Liver (tissue), 3 donors: ENCODE data around the gene KISS1.

Experiments
- EGR1 ChIP-seq, 2 donors: IDR thresholded peaks; 2 replicates each; pipeline ENCODE4 v1.6.1; 2016 to 2018; ENCODE audit warnings: antibody characterized with exemption in 2 of 2, low read depth in 2 of 2
- FOXA1 ChIP-seq: IDR thresholded peaks from 2 replicates; pipeline ENCODE4 v1.6.1; 2016; ENCODE audit warnings: antibody characterized with exemption
- GABPA ChIP-seq, 2 donors: IDR thresholded peaks in 1 of 2; conservative IDR thresholded peaks in 1 of 2; 2 replicates each; pipeline ENCODE4 v1.6.1; 2016; ENCODE audit warnings: antibody characterized with exemption in 2 of 2, mild to moderate bottlenecking in 1 of 2, moderate library complexity in 1 of 2
- JUND ChIP-seq, 2 donors: IDR thresholded peaks; 2 replicates each; pipeline ENCODE4 v1.6.1; 2016; ENCODE audit warnings: antibody characterized with exemption in 2 of 2
- RAD21 ChIP-seq, 2 donors: IDR thresholded peaks; 2 replicates each; pipeline ENCODE4 v1.6.1; 2016; ENCODE audit warnings: antibody characterized with exemption in 2 of 2, mild to moderate bottlenecking in 2 of 2
- SP1 ChIP-seq: IDR thresholded peaks from 2 replicates; pipeline ENCODE4 v1.6.1; 2018; ENCODE audit warnings: antibody characterized with exemption, mild to moderate bottlenecking
- TAF1 ChIP-seq: conservative IDR thresholded peaks from 2 replicates; pipeline ENCODE4 v1.6.1; 2016; ENCODE audit warnings: antibody characterized with exemption, mild to moderate bottlenecking
- YY1 ChIP-seq: IDR thresholded peaks from 2 replicates; pipeline ENCODE4 v1.6.1; 2016; ENCODE audit warnings: antibody characterized with exemption, mild to moderate bottlenecking
- TF ChIP-seq, protein P1 (sequence below): IDR thresholded peaks from 2 replicates; pipeline ENCODE4 v1.6.1; 2016; ENCODE audit warnings: antibody characterized with exemption
- TF ChIP-seq, protein P2 (sequence below): fragments of 150-350 bp; IDR thresholded peaks from 2 replicates; pipeline ENCODE4 v1.5.1; 2017; ENCODE audit warnings: improper control_type of control experiment, low read depth, low read length; ENCODE audit not compliant: missing input control
- TF ChIP-seq, protein P3 (sequence below): IDR thresholded peaks from 2 replicates; pipeline ENCODE4 v1.6.1; 2016; ENCODE audit warnings: antibody characterized with exemption, mild to moderate bottlenecking
- TF ChIP-seq, protein P4 (sequence below): IDR thresholded peaks from 2 replicates; pipeline ENCODE4 v1.6.1; 2016; ENCODE audit warnings: antibody characterized with exemption
- donor health status: healthy.
- donor health status: healthy.

DNA sequence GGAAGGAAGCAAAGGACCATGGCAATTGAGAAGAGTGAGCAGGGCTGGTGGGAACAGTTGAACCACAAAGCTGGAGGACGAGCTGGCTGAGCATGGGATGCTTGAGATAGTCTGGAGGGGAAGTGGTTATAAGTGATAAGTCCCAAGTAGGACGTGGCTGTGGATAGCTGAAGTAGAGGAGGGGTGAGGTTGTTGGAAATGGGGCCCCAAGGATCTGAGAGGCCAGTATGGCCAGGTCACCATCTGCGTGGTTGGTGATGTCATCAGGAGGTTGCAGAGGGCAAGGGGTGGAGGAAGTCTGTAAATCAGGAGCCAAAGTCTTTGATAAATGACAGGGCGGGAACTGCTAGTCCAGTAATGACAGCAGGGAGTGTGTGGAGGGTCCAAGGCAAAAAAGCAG is 19.2 kb downstream of the KISS1 start:
- TF ChIP-seq JUND (IDR thresholded peaks at IDR 0.05) (no peak), GABPA (IDR thresholded peaks at IDR 0.05 in 1 of 2, conservative IDR thresholded peaks at IDR 0.05 in 1 of 2) (no peak), EGR1 (IDR thresholded peaks at IDR 0.05; ENCODE audit: low read depth in 2 of 2) (no peak), SP1 (no peak), YY1 (no peak), TAF1 (no peak), FOXA1 (no peak), RAD21 (IDR thresholded peaks at IDR 0.05) (no peak)
- TF ChIP-seq, protein P1, sequence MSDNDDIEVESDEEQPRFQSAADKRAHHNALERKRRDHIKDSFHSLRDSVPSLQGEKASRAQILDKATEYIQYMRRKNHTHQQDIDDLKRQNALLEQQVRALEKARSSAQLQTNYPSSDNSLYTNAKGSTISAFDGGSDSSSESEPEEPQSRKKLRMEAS, result no peak
- TF ChIP-seq, protein P2, sequence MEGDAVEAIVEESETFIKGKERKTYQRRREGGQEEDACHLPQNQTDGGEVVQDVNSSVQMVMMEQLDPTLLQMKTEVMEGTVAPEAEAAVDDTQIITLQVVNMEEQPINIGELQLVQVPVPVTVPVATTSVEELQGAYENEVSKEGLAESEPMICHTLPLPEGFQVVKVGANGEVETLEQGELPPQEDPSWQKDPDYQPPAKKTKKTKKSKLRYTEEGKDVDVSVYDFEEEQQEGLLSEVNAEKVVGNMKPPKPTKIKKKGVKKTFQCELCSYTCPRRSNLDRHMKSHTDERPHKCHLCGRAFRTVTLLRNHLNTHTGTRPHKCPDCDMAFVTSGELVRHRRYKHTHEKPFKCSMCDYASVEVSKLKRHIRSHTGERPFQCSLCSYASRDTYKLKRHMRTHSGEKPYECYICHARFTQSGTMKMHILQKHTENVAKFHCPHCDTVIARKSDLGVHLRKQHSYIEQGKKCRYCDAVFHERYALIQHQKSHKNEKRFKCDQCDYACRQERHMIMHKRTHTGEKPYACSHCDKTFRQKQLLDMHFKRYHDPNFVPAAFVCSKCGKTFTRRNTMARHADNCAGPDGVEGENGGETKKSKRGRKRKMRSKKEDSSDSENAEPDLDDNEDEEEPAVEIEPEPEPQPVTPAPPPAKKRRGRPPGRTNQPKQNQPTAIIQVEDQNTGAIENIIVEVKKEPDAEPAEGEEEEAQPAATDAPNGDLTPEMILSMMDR, result no peak
- TF ChIP-seq, protein P3, sequence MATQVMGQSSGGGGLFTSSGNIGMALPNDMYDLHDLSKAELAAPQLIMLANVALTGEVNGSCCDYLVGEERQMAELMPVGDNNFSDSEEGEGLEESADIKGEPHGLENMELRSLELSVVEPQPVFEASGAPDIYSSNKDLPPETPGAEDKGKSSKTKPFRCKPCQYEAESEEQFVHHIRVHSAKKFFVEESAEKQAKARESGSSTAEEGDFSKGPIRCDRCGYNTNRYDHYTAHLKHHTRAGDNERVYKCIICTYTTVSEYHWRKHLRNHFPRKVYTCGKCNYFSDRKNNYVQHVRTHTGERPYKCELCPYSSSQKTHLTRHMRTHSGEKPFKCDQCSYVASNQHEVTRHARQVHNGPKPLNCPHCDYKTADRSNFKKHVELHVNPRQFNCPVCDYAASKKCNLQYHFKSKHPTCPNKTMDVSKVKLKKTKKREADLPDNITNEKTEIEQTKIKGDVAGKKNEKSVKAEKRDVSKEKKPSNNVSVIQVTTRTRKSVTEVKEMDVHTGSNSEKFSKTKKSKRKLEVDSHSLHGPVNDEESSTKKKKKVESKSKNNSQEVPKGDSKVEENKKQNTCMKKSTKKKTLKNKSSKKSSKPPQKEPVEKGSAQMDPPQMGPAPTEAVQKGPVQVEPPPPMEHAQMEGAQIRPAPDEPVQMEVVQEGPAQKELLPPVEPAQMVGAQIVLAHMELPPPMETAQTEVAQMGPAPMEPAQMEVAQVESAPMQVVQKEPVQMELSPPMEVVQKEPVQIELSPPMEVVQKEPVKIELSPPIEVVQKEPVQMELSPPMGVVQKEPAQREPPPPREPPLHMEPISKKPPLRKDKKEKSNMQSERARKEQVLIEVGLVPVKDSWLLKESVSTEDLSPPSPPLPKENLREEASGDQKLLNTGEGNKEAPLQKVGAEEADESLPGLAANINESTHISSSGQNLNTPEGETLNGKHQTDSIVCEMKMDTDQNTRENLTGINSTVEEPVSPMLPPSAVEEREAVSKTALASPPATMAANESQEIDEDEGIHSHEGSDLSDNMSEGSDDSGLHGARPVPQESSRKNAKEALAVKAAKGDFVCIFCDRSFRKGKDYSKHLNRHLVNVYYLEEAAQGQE, result no peak
- TF ChIP-seq, protein P4, sequence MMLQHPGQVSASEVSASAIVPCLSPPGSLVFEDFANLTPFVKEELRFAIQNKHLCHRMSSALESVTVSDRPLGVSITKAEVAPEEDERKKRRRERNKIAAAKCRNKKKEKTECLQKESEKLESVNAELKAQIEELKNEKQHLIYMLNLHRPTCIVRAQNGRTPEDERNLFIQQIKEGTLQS, result no peak
